Neural cell (in vitro differentiated cells): ENCODE results near the gene OBP2A. TPM values are rescaled to one million over a fixed set of nuclear protein-coding genes. Genes with fewer than 3 reads are reported as not detected.

Experiments
- H2AFZ ChIP-seq: fragments of 200-600, 300-800 bp; sonication (generic), shearing (Covaris generic); 2 replicates; pipeline ENCODE4 v1.6.0; 2014; ENCODE audit warnings: low read depth, mild to moderate bottlenecking, antibody characterized with exemption, low read length, moderate library complexity
- H3F3A ChIP-seq: fragments of 200-600 bp; shearing (Covaris generic); 2 replicates; pipeline ENCODE4 v1.6.1; 2016; ENCODE audit warnings: mild to moderate bottlenecking, moderate library complexity, mixed read lengths, antibody characterized with exemption, low read length; ENCODE audit not compliant: insufficient read depth, poor library complexity, severe bottlenecking
- H3K27ac ChIP-seq: fragments of 200-600, 300-800 bp; sonication (generic), shearing (Covaris generic); 2 replicates; pipeline ENCODE4 v1.5.1; 2014; ENCODE audit warnings: mild to moderate bottlenecking, low read length, moderate library complexity
- H3K27me3 ChIP-seq: fragments of 300-800, 200-600 bp; sonication (generic), shearing (Covaris generic); 2 replicates; pipeline ENCODE4 v1.6.0; 2014; ENCODE audit warnings: mild to moderate bottlenecking, low read depth, low read length, moderate library complexity; ENCODE audit not compliant: insufficient read depth
- H3K36me3 ChIP-seq: fragments of 300-800, 200-600 bp; sonication (generic), shearing (Covaris generic); 2 replicates; pipeline ENCODE4 v1.5.1; 2014; ENCODE audit warnings: mild to moderate bottlenecking, antibody characterized with exemption, low read length, moderate library complexity; ENCODE audit not compliant: insufficient read depth
- H3K4me2 ChIP-seq: fragments of 300-800, 200-600 bp; sonication (generic), shearing (Covaris generic); 2 replicates; pipeline ENCODE4 v1.6.0; 2014; ENCODE audit warnings: mild to moderate bottlenecking, low read length
- H3K4me3 ChIP-seq: fragments of 300-800, 200-600 bp; sonication (generic), shearing (Covaris generic); 2 replicates; pipeline ENCODE4 v1.5.1; 2014; ENCODE audit warnings: mild to moderate bottlenecking, low read length, moderate library complexity
- H3K79me2 ChIP-seq: fragments of 200-600 bp; shearing (Covaris generic); replicated peaks from 2 replicates; pipeline ENCODE4 v1.6.0; 2014; ENCODE audit warnings: mild to moderate bottlenecking, low read length, moderate library complexity; ENCODE audit not compliant: insufficient read depth
- H3K9ac ChIP-seq: fragments of 300-800, 200-600 bp; sonication (generic), shearing (Covaris generic); 2 replicates; pipeline ENCODE4 v1.6.1; 2016; ENCODE audit warnings: mild to moderate bottlenecking, low read length, mixed read lengths
- H3K9me2 ChIP-seq: fragments of 200-600 bp; shearing (Covaris generic); 2 replicates; pipeline ENCODE4 v1.6.1; 2016; ENCODE audit warnings: mild to moderate bottlenecking, low read length, mixed read lengths; ENCODE audit not compliant: insufficient read depth
- H3K9me3 ChIP-seq: fragments of 200-600, 300-800 bp; sonication (generic), shearing (Covaris generic); 2 replicates; pipeline ENCODE4 v1.6.1; 2016; ENCODE audit warnings: mild to moderate bottlenecking, mixed run types, low read length, moderate library complexity, mixed read lengths
- H4K20me1 ChIP-seq: fragments of 200-600 bp; shearing (Covaris generic); 2 replicates; pipeline ENCODE4 v1.6.1; 2016; ENCODE audit warnings: mild to moderate bottlenecking, mixed run types; ENCODE audit not compliant: insufficient read depth
- CTCF ChIP-seq: fragments of 450-650 bp; IDR thresholded peaks from 2 replicates; pipeline ENCODE4 v1.5.1; 2014; ENCODE audit warnings: antibody characterized with exemption, mild to moderate bottlenecking, moderate library complexity; ENCODE audit not compliant: poor library complexity, severe bottlenecking
- EP300 ChIP-seq: fragments of 450-650 bp; conservative IDR thresholded peaks from 2 replicates; pipeline ENCODE4 v1.6.1; 2014; ENCODE audit warnings: antibody characterized with exemption, mild to moderate bottlenecking, moderate library complexity; ENCODE audit not compliant: poor library complexity, severe bottlenecking
- EZH2 ChIP-seq: fragments of 200-600, 300-800 bp; shearing (Covaris generic), sonication (generic); IDR thresholded peaks from 2 replicates; pipeline ENCODE4 v1.6.1; 2014; ENCODE audit warnings: antibody characterized with exemption, low read length, borderline replicate concordance, mild to moderate bottlenecking; ENCODE audit not compliant: insufficient read depth, poor library complexity, severe bottlenecking
- MXI1 ChIP-seq: fragments of 450-650 bp; conservative IDR thresholded peaks from 2 replicates; pipeline ENCODE4 v1.6.1; 2014; ENCODE audit warnings: antibody characterized with exemption, mild to moderate bottlenecking; ENCODE audit not compliant: poor library complexity, severe bottlenecking
- POLR2AphosphoS5 ChIP-seq: IDR thresholded peaks from 2 replicates; pipeline ENCODE4 v1.6.1; 2012
- RAD21 ChIP-seq: fragments of 450-650 bp; conservative IDR thresholded peaks from 2 replicates; pipeline ENCODE4 v1.6.1; 2014; ENCODE audit warnings: antibody characterized with exemption, mild to moderate bottlenecking, moderate library complexity
- REST ChIP-seq: IDR thresholded peaks from 2 replicates; pipeline ENCODE4 v1.6.1; 2012; ENCODE audit warnings: borderline replicate concordance
- SMC3 ChIP-seq: fragments of 450-650 bp; conservative IDR thresholded peaks from 2 replicates; pipeline ENCODE4 v1.6.1; 2014; ENCODE audit warnings: antibody characterized with exemption, mild to moderate bottlenecking, moderate library complexity; ENCODE audit not compliant: poor library complexity
- TAF1 ChIP-seq: IDR thresholded peaks from 2 replicates; pipeline ENCODE4 v1.6.1; 2012; ENCODE audit warnings: low read depth
- polyA plus RNA-seq: library from polyadenylated mRNA; depleted of rRNA; stranded (reverse); fragments of >200 nt; gene quantifications from 2 replicates; pipeline ENCODE4 v1.2.3, GENCODE V29; 2014

OBP2A gene
- polyA plus RNA-seq, 1 donor from 2014 or later: not detected

- H3K9me2 ChIP-seq: no peaks in the 10 kb centered on the region
- H3K9ac ChIP-seq: no peak overlapping the region
- H2AFZ ChIP-seq: no peak overlapping the region
- H3K4me3 ChIP-seq: no peak overlapping the region
- no peaks in the 10 kb centered on the region for H3K36me3 ChIP-seq
- H3F3A ChIP-seq: no peaks in the 10 kb centered on the region
- TF ChIP-seq MXI1 (no peak), CTCF (no peak), SMC3 (no peak), REST (no peak), EZH2 (no peak), RAD21 (no peak), POLR2AphosphoS5 (no peak), TAF1 (no peak), EP300 (no peak)
- H3K27me3 ChIP-seq: no peaks in the 10 kb centered on the region
- H3K79me2 ChIP-seq: no peaks in the 10 kb centered on the region
- H3K27ac ChIP-seq: no peak overlapping the region
- H3K9me3 ChIP-seq: no peaks in the 10 kb centered on the region
- H4K20me1 ChIP-seq: no peaks in the 10 kb centered on the region
- H3K4me2 ChIP-seq: no peak overlapping the region
These were observed 26.6 kb upstream of the OBP2A start for GRCh38 chr9:135519179-135519971.

- no peaks in the 10 kb centered on the region for H3F3A ChIP-seq
These were observed 24.9 kb upstream of the OBP2A start, which contains the start of gene LCN1 for GRCh38 chr9:135520916-135521607. Gene LCN1, plus strand, starts transcription at chr9:135521440. Its CDS starts 58 bp downstream, at chr9:135521498.

More at GRCh38 chr9:135520916-135521607, 24.9 kb upstream of the OBP2A start, which contains the start of gene LCN1:
- no peak within 1 kb of the TSS for H3K4me2 ChIP-seq
- no peaks in the 10 kb centered on the region for H4K20me1 ChIP-seq
- H3K27me3 ChIP-seq: no peaks in the 10 kb centered on the region
- no peaks in the 10 kb centered on the region for H3K9me3 ChIP-seq
- H2AFZ ChIP-seq: no peak within 1 kb of the TSS
- H3K9me2 ChIP-seq: no peaks in the 10 kb centered on the region
- H3K9ac ChIP-seq: no peak within 1 kb of the TSS
- no peaks in the 10 kb centered on the region for H3K79me2 ChIP-seq
- no peak within 1 kb of the TSS for H3K27ac ChIP-seq
- no peak within 1 kb of the TSS for H3K4me3 ChIP-seq
- no peaks in the 10 kb centered on the region for H3K36me3 ChIP-seq
- no peak for TF ChIP-seq RAD21
- no peak for TF ChIP-seq EP300
- TF ChIP-seq POLR2AphosphoS5: no peak
- TF ChIP-seq EZH2: no peak
- TF ChIP-seq TAF1: no peak
